Measurements from ENCODE around the gene OLAH.

OLAH gene

DNA sequence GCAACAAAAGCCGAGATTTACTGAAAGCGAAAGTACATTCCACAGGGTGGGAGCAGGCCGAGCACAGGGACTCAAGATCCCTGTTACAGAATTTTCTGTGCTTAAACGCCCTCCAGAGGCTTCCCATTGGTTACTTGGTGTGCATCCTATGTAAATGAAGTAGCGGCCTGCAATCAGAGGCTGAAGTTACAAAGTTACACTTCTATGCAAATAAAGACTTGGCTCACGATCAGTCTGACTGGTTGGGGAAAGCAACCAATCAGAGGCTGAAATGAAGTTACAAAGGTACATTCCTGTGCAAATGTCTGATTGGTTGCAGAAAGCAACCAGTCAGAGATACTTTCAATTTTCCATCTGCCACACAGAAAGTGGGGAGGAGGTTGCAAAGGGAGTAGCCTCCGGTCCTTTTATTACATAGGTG, 40.8 kb downstream of the OLAH start:
- DNase-seq (ENCODE audit: low read depth), result no peak
- H3K4me3 ChIP-seq (ENCODE audit: low read depth, low read length), result no peak overlapping the region
- TF ChIP-seq, protein P1, sequence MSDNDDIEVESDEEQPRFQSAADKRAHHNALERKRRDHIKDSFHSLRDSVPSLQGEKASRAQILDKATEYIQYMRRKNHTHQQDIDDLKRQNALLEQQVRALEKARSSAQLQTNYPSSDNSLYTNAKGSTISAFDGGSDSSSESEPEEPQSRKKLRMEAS (IDR thresholded peaks at IDR 0.05; ENCODE audit: low read depth, low read length), result no peak
- TF ChIP-seq, protein P2, sequence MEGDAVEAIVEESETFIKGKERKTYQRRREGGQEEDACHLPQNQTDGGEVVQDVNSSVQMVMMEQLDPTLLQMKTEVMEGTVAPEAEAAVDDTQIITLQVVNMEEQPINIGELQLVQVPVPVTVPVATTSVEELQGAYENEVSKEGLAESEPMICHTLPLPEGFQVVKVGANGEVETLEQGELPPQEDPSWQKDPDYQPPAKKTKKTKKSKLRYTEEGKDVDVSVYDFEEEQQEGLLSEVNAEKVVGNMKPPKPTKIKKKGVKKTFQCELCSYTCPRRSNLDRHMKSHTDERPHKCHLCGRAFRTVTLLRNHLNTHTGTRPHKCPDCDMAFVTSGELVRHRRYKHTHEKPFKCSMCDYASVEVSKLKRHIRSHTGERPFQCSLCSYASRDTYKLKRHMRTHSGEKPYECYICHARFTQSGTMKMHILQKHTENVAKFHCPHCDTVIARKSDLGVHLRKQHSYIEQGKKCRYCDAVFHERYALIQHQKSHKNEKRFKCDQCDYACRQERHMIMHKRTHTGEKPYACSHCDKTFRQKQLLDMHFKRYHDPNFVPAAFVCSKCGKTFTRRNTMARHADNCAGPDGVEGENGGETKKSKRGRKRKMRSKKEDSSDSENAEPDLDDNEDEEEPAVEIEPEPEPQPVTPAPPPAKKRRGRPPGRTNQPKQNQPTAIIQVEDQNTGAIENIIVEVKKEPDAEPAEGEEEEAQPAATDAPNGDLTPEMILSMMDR (IDR thresholded peaks at IDR 0.05; ENCODE audit: low read depth, low read length), result no peak
- TF ChIP-seq POLR2A (IDR thresholded peaks at IDR 0.05; ENCODE audit: extremely low read depth, insufficient read length) (no peak), MYC (IDR thresholded peaks at IDR 0.05; ENCODE audit: low read depth, low read length) (no peak)

DNA sequence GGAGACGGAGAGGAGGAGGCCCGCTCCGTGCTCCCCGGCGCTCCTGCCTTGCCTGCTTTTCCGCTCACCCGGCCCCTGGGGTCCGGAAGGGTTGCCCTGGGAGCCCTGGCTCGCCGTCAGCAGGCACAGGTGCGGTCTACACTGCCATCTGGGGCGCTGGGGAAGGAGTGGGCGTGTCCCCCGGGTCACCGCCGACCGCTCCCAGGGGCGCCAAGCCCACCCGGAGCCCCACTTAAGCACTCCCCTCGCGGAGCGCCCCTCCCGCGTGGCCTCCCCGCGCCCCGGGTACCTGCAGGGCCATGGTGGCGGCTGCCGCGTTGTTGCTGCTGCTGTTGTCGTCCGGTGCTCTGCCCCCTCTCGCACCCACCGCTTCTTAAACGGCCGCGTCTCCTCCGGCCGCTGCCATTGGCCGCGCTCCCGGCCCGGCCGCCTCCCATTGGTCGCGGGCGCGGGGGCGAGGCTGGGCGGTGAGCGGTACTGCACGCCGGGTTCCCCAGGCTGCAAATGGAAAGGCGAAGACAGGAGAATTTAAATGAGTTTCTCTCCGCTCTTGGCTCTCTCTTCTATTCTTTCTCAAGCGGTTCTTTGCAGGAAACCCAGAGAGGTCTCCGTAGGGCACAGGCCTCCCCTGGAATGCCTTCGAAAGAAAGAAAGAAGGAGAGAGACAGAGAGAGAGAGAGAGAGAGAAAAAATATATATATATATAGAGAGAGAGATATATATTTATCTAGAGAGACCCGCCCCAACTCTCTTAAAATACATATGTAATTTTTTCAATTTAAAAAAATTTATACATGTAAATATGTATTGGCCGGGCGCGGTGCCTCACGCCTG, 44.9 kb downstream of the OLAH start, which contains the start of gene ACBD7:
Gene ACBD7, minus strand, starts transcription at position 349 of the 834 bp plus-strand sequence. Its CDS starts 48 bp downstream, at position 301.
- peak; percentile 87 for DNase-seq (ENCODE audit: low read depth)
- peak within 1 kb of the TSS; percentile 52 for H3K4me3 ChIP-seq (ENCODE audit: low read depth, low read length)
- TF ChIP-seq, protein P1 (IDR thresholded peaks at IDR 0.05; ENCODE audit: low read depth, low read length), result no peak; the same call in 1 of the 2 replicates
- TF ChIP-seq POLR2A (IDR thresholded peaks at IDR 0.05; ENCODE audit: extremely low read depth, insufficient read length), result peak; percentile 44
- peak; percentile 35; the same call in 1 of the 2 replicates for TF ChIP-seq MYC (IDR thresholded peaks at IDR 0.05; ENCODE audit: low read depth, low read length)

DNA sequence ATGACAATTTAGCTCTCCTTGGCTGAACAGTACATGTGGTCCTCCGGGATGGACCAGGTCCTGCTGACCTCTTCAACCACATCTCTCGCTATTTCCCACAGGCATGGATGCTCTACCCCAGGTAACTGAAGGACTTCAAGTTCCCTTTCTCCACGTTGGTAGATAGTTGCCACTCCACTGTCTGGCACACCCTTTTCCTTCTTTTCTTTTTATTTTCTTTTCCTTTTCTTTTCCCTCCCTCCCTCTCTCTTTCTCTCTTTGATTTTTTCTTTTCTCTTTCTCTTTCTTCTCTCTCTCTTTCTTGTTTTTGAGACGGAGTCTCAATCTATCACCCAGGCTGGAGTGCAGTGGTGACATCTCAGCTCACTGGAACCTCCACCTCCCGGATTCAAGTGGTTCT, 47.7 kb downstream of the OLAH start:
- TF ChIP-seq, protein P1 (IDR thresholded peaks at IDR 0.05; ENCODE audit: low read depth, low read length), result no peak
- no peak for DNase-seq (ENCODE audit: low read depth)
- H3K4me3 ChIP-seq (ENCODE audit: low read depth, low read length), result no peak overlapping the region

DNA sequence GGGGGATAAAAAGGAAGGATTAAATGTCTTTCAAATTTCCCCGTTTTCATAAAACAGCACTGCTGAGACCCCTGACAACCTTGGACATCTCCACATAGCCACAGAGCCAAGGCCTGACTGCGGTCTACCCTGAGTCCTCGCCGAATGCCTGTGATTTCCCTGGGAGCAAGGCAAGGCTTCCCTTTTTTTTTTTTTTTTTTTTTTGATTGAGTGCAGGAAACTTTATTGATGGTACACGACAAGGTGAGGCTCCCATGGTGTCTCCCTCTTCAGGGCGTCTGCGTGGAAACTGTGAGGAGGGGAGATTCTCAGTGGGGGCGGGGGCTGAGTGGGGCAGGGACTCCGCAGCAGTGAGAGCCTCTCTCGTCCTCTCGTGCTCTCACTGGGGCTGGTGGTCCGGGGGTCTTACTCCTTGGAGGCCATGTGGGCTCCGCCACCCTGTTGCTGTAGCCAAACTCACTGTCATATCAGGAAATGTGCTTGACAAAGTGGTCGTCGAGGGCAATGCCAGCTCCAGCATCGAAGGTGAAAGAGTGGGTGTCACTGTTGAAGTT, 49.2 kb downstream of the OLAH start:
- DNase-seq (ENCODE audit: low read depth), result no peak
- TF ChIP-seq, protein P1 (IDR thresholded peaks at IDR 0.05; ENCODE audit: low read depth, low read length), result no peak
- no peak for TF ChIP-seq MYC (IDR thresholded peaks at IDR 0.05; ENCODE audit: low read depth, low read length)
- no peak for TF ChIP-seq POLR2A (IDR thresholded peaks at IDR 0.05; ENCODE audit: extremely low read depth, insufficient read length)
- TF ChIP-seq, protein P2 (IDR thresholded peaks at IDR 0.05; ENCODE audit: low read depth, low read length), result no peak

DNA sequence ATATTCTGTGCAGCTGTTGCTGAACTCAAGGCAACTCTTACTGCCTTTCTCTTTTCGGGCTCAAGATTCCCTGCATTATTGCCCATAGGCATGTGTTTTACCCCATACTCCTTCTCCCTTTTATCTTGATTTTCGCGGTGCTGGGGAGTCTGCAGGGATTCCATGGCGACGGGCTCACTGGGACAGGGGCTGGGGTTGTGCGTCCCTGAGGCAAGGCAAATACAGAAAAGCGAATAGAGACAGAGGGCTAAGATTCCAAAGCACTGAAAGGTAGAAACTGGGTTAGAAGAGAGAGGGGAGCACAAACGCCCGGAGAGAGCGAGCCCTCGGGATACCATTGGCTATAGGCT, 52.9 kb downstream of the OLAH start:
- no peak for DNase-seq (ENCODE audit: low read depth)

More for the DNA sequence above, 49.2 kb downstream of the OLAH start:
- H3K4me3 ChIP-seq (ENCODE audit: low read depth, low read length), result no peak overlapping the region

DNA sequence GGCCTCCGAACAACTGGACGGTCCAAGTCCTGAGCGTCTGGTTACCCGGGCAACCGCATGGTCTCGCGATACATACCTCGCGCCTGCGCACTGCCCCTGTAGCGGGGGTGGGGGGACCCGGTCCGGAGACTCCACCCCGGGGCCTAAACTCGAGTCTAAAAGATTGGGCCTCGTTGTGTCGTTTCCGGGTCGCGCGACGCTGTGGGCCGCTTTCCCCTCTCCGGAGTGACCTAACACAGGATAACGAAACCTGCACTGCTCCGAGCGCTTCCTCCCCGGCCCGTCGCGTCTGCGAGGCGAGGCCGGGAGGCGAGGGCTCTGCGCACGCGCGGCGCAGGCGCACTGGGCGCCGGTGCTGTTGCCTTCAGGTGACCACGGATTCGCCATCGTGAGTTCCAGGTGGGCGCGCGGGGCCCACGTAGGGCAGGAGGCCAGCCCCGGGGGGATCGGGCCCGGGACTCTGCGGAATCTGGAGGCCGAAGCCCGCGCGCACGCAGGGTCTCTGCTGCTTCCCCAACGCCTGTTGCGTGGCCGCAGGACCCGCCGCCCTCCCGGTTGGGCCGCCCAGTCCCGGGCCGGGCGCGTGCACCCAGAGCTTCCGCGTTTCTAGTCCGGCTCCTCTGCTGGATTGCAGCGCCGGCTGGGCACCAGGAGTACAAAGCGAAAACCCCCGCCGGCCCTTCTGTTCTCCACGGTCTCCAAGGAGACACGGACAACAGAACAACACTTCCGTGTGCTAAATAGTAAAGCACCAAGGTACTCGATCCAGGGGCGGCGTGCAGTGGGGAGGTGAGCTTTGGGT, 53.5 kb downstream of the OLAH start, which contains the start of gene RPP38:
Gene RPP38, plus strand, starts transcription at position 345 of the 802 bp plus-strand sequence. CDS start 5,960 bp downstream, outside the sequence.
- TF ChIP-seq, protein P1 (IDR thresholded peaks at IDR 0.05; ENCODE audit: low read depth, low read length), result peak; percentile 2; the same call in 1 of the 2 replicates
- TF ChIP-seq POLR2A (IDR thresholded peaks at IDR 0.05; ENCODE audit: extremely low read depth, insufficient read length) (peak; percentile 73), MYC (IDR thresholded peaks at IDR 0.05; ENCODE audit: low read depth, low read length) (no peak; the same call in none of the 2 replicates)
- peak; percentile 87 for DNase-seq (ENCODE audit: low read depth)
- peak within 1 kb of the TSS; percentile 89 for H3K4me3 ChIP-seq (ENCODE audit: low read depth, low read length)

More for the DNA sequence above, 52.9 kb downstream of the OLAH start:
- TF ChIP-seq, protein P1 (IDR thresholded peaks at IDR 0.05; ENCODE audit: low read depth, low read length), result no peak
- TF ChIP-seq MYC (IDR thresholded peaks at IDR 0.05; ENCODE audit: low read depth, low read length) (no peak), POLR2A (IDR thresholded peaks at IDR 0.05; ENCODE audit: extremely low read depth, insufficient read length) (no peak)
- TF ChIP-seq, protein P2 (IDR thresholded peaks at IDR 0.05; ENCODE audit: low read depth, low read length), result no peak
- peak overlapping the region; percentile 89 for H3K4me3 ChIP-seq (ENCODE audit: low read depth, low read length)

Measured in NB4 (cell line).